GM10248 (cell line): ENCODE data around the gene ZNF784.
A peak's percentile ranks its signal among the peaks of the same experiment; 100 is the strongest.

ENCODE experiments used
- CTCF ChIA-PET: fragments of 300-600 bp; sonication (Branson Sonifier 250); formaldehyde crosslinking; extraction: SDS; loops from one replicate; lab custom pipeline; 2021; ENCODE audit warnings: antibody characterized with exemption; lab: Yijun Ruan, JAX
- POLR2A ChIA-PET: fragments of 350-650 bp; sonication (Branson Sonifier 250); formaldehyde crosslinking; extraction: SDS; loops from one replicate; lab custom pipeline; 2020; ENCODE audit warnings: antibody characterized with exemption; lab: Yijun Ruan, JAX
- DNase-seq: peaks from one replicate; pipeline ENCODE4 v3.0.0; 2012; ENCODE audit errors: extremely low spot score
- TF ChIP-seq, protein P1 (sequence below): IDR thresholded peaks from 2 replicates; pipeline ENCODE4 v1.5.1; 2012; ENCODE audit warnings: mild to moderate bottlenecking, low read depth; ENCODE audit errors: extremely low read depth, missing control alignments, control extremely low read depth

ZNF784 gene

DNA sequence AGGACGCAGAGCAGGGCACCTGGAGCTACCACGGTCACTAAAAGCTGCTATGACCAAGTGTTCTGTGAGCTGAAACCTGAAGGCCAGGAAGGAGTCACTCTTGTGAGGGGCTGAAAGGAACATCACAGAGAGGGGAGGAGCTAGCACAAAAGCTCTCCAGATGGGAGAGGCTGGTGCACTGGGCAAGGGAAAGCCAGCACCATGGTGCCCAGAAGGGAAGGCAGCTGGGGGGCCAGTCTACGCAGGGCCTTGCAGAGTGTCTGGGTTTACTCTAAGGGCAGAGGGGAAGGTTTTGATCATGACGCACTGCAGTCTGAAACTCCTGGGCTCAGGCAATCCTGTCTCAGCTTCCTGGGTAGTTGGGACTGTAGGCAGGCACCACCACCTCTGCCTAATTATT lies 12.4 kb upstream of the ZNF784 start:
- DNase-seq: no peak
- TF ChIP-seq, protein P1, sequence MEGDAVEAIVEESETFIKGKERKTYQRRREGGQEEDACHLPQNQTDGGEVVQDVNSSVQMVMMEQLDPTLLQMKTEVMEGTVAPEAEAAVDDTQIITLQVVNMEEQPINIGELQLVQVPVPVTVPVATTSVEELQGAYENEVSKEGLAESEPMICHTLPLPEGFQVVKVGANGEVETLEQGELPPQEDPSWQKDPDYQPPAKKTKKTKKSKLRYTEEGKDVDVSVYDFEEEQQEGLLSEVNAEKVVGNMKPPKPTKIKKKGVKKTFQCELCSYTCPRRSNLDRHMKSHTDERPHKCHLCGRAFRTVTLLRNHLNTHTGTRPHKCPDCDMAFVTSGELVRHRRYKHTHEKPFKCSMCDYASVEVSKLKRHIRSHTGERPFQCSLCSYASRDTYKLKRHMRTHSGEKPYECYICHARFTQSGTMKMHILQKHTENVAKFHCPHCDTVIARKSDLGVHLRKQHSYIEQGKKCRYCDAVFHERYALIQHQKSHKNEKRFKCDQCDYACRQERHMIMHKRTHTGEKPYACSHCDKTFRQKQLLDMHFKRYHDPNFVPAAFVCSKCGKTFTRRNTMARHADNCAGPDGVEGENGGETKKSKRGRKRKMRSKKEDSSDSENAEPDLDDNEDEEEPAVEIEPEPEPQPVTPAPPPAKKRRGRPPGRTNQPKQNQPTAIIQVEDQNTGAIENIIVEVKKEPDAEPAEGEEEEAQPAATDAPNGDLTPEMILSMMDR: no peak
- CTCF ChIA-PET: interaction anchor here (0.9 to 9.0 kb wide), 10 partner anchors 10 to 673 kb away, joined by 3 to 84 read pairs (median 4); partner anchors contain the start of genes CCDC106, U2AF2 and ZNF784
- POLR2A ChIA-PET: interaction anchor here (0.8 to 2.7 kb wide), 4 partner anchors 11 to 49 kb away, joined by 4 to 8 read pairs (median 4); partner anchors contain the start of genes CCDC106 and U2AF2

DNA sequence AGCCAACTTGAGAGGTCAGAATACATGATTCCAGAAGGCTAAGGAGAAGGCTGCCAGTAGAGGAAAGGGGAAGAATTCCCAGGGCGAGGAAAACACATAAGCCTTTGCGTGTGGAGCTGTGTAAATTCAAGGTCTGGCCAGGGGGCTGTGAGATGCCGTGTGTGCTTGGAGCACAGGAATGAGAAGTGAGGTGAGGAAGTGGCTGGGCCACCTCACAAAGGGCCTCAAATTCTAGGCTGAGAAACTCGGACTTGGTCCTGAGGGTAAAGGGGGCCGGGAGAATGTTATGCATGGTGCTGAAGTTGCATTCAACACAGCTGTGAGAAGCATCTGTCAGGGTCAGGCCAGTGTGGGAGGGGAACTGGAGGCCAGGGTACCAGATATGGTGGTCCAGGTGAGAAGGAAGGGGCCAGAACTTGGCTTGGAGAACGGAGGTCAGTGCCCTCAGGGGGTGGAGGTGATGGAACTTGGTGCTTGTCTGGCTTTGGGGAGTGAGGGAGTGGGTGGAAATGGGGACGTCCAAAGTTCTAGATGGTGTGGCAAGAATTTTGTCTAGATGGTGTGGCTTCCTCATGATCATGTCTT lies 11.6 kb upstream of the ZNF784 start:
- TF ChIP-seq, protein P1: no peak
- CTCF ChIA-PET: interaction anchor here (1.0 to 9.0 kb wide), 6 partner anchors 11 to 30 kb away, joined by 3 to 84 read pairs (median 4); partner anchors contain the start of genes CCDC106, U2AF2 and ZNF784
- DNase-seq: no peak
- POLR2A ChIA-PET: interaction anchor here (1.9 to 2.7 kb wide), 2 partner anchors 12 to 19 kb away, joined by 7 to 8 read pairs; partner anchors contain the start of genes CCDC106 and U2AF2

DNA sequence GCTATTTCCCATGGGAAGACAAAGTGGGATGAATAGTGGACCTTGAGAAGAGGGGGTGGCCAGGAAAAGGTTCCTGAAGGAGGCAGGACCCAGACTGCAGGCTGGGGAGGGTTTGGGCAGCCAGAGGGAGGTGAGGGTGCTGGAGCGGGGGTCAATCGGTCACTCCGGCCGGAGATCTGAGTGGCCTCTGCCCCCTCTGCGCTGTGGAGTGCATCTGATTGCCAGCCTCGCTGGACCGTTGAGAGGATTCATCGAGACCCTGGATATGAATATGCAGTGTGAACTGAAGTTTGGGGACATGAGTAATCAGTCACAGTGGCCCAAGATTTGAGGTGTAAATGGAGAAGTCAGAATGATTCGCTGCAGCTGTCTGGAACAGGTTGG lies 11.0 kb upstream of the ZNF784 start:
- ChIA-PET POLR2A (interaction anchor here (1.9 to 2.7 kb wide), 2 partner anchors 12 to 19 kb away, joined by 7 to 8 read pairs; partner anchors contain the start of genes CCDC106 and U2AF2), CTCF (interaction anchor here (1.0 to 9.0 kb wide), 7 partner anchors 11 to 698 kb away, joined by 3 to 84 read pairs (median 4); partner anchors contain the start of genes CCDC106, U2AF2 and ZNF784)
- no peak for DNase-seq
- TF ChIP-seq, protein P1: no peak

DNA sequence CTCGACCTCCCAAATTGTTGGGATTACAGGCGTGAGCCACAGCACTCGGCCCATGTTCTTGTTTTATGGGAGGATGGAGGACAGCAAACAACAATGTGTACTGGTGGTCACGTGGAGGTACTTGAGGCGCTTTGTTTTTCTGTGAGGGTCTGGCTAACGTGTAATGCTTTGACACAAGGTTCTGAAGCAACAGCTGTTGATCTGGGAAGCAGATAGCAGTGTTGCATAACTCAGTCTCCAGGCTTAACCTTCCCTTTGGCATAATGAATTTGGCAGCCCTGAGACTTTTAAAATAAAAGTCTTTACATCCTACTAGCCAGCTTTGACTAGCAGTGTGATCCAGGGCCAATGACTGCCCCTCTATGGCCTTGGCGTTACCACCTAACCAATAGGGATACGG lies 9.5 kb upstream of the ZNF784 start:
- CTCF ChIA-PET: interaction anchor here (1.3 to 9.0 kb wide), 17 partner anchors 9 to 700 kb away, joined by 3 to 109 read pairs (median 19); partner anchors contain the start of genes CCDC106, U2AF2, ZNF581 and ZNF784
- TF ChIP-seq, protein P1: no peak
- POLR2A ChIA-PET: interaction anchor here (1.0 to 1.9 kb wide), 2 partner anchors 21 to 52 kb away, joined by 3 to 7 read pairs; partner anchors contain the start of gene U2AF2
- DNase-seq: no peak

DNA sequence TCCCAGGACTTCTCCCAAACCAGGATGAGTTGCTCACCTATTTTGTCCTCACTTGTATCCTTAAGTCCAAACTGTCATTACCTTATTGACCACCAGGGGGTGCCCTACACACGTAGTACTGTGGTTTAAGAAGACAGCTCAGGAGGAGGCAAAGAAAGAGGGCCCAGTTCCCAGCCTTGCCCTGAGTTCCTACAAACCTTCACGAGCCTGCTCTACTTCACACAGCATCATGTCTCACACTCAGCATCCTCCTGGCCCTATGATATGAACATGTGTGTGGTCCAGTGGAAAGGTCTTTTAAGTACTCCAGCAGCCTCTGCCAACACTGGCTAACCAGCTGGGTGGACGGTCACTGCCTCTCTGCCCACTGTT lies 8.1 kb upstream of the ZNF784 start:
- peak; percentile 66 for DNase-seq
- CTCF ChIA-PET: interaction anchor here (0.6 to 9.0 kb wide), 57 partner anchors 9 to 716 kb away, joined by 3 to 109 read pairs (median 4); partner anchors contain the start of genes CCDC106, FIZ1, NAT14 and U2AF2
- TF ChIP-seq, protein P1: peak; percentile 88
- POLR2A ChIA-PET: interaction anchor here (0.5 to 1.7 kb wide), 2 partner anchors 8 to 28 kb away, joined by 4 to 7 read pairs; partner anchors contain the start of genes ZNF784 and ZNF865

DNA sequence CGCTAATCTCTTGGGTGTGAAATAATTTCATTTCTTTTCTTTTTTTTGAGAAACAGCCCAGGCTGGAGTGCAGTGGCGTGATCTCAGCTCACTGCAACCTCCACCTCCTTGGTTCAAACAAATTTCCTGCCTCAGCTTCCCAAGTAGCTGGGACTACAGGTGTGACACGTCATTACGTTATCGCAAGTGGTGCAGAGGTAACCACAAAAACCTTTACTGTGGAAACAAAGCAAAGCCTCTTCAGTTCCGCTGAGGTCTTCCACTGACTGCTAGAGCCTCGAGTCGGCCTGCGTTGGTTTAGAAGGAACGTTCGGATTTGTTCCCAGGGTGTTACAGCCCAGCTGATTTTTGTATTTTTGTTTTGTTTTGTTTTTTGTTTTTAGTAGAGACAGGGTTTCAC lies 2.0 kb upstream of the ZNF784 start:
- ChIA-PET POLR2A (no interaction called here), CTCF (interaction anchor here (0.8 to 4.6 kb wide), 11 partner anchors 9 to 159 kb away, joined by 3 to 26 read pairs (median 3); partner anchors contain the start of gene ZNF865)
- TF ChIP-seq, protein P1: no peak
- no peak for DNase-seq
